ENCODE data around the gene CDH23. TPM values are rescaled to one million over a fixed set of nuclear protein-coding genes. Genes with fewer than 3 reads are reported as not detected.

CDH23 gene
- total RNA-seq, 1 experiment from 2014 or later, result not detected

- Histone ChIP-seq H3K9ac (ENCODE audit: low read length) (no peak overlapping the region), H3K27ac (ENCODE audit: low read length) (no peak overlapping the region), H3K4me2 (ENCODE audit: low read length) (no peak overlapping the region), H3K27me3 (ENCODE audit: low read length) (peaks cover 45% of the 10 kb centered on the region), H3K4me3 (ENCODE audit: low read length) (no peak overlapping the region), H4K20me1 (ENCODE audit: low read length) (no peaks in the 10 kb centered on the region), H3K4me1 (ENCODE audit: insufficient read depth, low read length) (no peaks in the 10 kb centered on the region), H3K79me2 (ENCODE audit: low read length) (no peaks in the 10 kb centered on the region), H3K36me3 (ENCODE audit: low read depth, low read length) (no peaks in the 10 kb centered on the region), H3K9me3 (ENCODE audit: low read length) (no peaks in the 10 kb centered on the region), H2AFZ (ENCODE audit: low read length) (no peak overlapping the region), H3K9me2 (replicated peaks; ENCODE audit: low read length) (no peaks in the 10 kb centered on the region), H3F3A (ENCODE audit: low read length, unreplicated experiment) (no peaks in the 10 kb centered on the region)
- intact Hi-C loops (cut with micrococcal nuclease), result no loop called here
- CTCF ChIA-PET, result no interaction called here
- POLR2A ChIA-PET (ENCODE audit: unreplicated experiment), result no interaction called here
- BruUV-seq (replicated peaks), result no TSS peak
- TF ChIP-seq EZH2phosphoT487 (IDR thresholded peaks at IDR 0.05; ENCODE audit: borderline replicate concordance, low read length), result no peak
- no peak for TF ChIP-seq CTCF (conservative IDR thresholded peaks at IDR 0.05; ENCODE audit: low read depth, low read length)
- TF ChIP-seq EZH2 (IDR thresholded peaks at IDR 0.05; ENCODE audit: low read length, unreplicated experiment), result no peak
- no peak for DNase-seq
- no peak for ATAC-seq
Measured at GRCh38 chr10:71584902-71585563, 188.3 kb downstream of the CDH23 start.

DNA sequence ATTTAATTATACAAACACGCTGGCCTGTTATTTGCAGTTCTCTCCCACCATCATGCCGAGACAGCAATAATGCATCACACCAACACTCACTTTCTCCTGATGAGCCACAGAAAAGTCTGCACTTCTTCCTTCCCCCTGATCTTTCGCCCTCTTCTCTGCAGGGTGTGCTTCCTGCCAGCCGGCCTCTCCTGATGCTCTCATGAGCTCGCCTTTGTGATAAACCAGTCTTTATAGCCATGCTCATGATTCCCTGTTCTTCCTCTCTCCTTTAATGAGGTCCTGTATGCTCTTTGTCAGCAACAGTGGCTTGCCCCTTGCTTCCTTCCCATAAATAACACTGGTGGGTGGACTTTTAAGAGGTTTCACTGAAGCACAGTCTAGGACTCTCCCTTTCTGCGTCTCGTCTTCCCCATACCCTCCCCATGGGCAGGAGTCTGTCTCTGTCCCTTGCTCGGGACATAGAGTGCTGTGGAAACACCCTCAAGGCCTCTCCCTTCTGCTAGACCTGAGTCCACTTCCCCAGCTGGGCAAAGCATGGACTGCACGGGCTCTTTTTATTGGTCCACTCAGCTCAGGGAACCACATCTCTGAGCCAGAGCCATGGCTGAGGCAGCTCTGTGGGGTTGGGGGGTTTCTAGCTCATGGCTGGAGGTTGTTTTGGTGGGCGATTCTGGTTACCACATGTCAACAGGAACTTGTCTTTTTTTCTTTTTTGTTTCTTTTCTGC is 189.0 kb downstream of the CDH23 start:
- Histone ChIP-seq H3K4me1 (ENCODE audit: insufficient read depth, low read length) (no peaks in the 10 kb centered on the region), H3K4me2 (ENCODE audit: low read length) (no peak overlapping the region), H3F3A (ENCODE audit: low read length, unreplicated experiment) (no peaks in the 10 kb centered on the region), H3K4me3 (ENCODE audit: low read length) (no peak overlapping the region), H3K36me3 (ENCODE audit: low read depth, low read length) (no peaks in the 10 kb centered on the region), H3K79me2 (ENCODE audit: low read length) (no peaks in the 10 kb centered on the region), H4K20me1 (ENCODE audit: low read length) (no peaks in the 10 kb centered on the region), H3K9me3 (ENCODE audit: low read length) (no peaks in the 10 kb centered on the region), H3K27ac (ENCODE audit: low read length) (no peak overlapping the region), H3K9ac (ENCODE audit: low read length) (no peak overlapping the region), H3K9me2 (replicated peaks; ENCODE audit: low read length) (no peaks in the 10 kb centered on the region), H3K27me3 (ENCODE audit: low read length) (peaks cover 47% of the 10 kb centered on the region), H2AFZ (ENCODE audit: low read length) (no peak overlapping the region)
- no peak for ATAC-seq
- BruUV-seq (replicated peaks), result no TSS peak
- intact Hi-C loops (cut with micrococcal nuclease), result no loop called here
- POLR2A ChIA-PET (ENCODE audit: unreplicated experiment), result no interaction called here
- DNase-seq, result no peak
- TF ChIP-seq EZH2phosphoT487 (IDR thresholded peaks at IDR 0.05; ENCODE audit: borderline replicate concordance, low read length) (no peak), EZH2 (IDR thresholded peaks at IDR 0.05; ENCODE audit: low read length, unreplicated experiment) (no peak), CTCF (conservative IDR thresholded peaks at IDR 0.05; ENCODE audit: low read depth, low read length) (no peak)
- CTCF ChIA-PET, result interaction anchor here (0.7 kb wide), 1 partner anchor 1798 kb away, joined by 3 read pairs; no protein-coding TSS in a partner anchor
